H9 (cell line): ENCODE measurements around the gene TACR2. TPM values are rescaled to one million over a fixed set of nuclear protein-coding genes. Genes with fewer than 3 reads are reported as not detected.

Source experiments
- DNase-seq: peaks from one replicate; pipeline ENCODE4 v3.0.0-alpha.2; 2017
- H2AFZ ChIP-seq: one replicate; pipeline ENCODE4 v1.6.1; 2013; ENCODE audit warnings: mild to moderate bottlenecking, low read length, control low read depth, moderate library complexity
- H2AK5ac ChIP-seq: 2 replicates; pipeline ENCODE4 v1.6.1; 2013; ENCODE audit warnings: low read length, control low read depth, mixed read lengths; ENCODE audit not compliant: insufficient read length
- H2BK120ac ChIP-seq: one replicate; pipeline ENCODE4 v1.6.1; 2013; ENCODE audit warnings: low read depth, mild to moderate bottlenecking, low read length, control low read depth, inconsistent platforms; ENCODE audit not compliant: poor library complexity, severe bottlenecking
- H2BK12ac ChIP-seq: 2 replicates; pipeline ENCODE4 v1.6.1; 2013; ENCODE audit warnings: low read length, control low read depth, mixed read lengths, low read depth; ENCODE audit not compliant: insufficient read length
- H2BK15ac ChIP-seq: 2 replicates; pipeline ENCODE4 v1.6.1; 2013; ENCODE audit warnings: low read depth, low read length, control low read depth
- H2BK20ac ChIP-seq: one replicate; pipeline ENCODE4 v1.6.1; 2013; ENCODE audit warnings: low read depth, mild to moderate bottlenecking, low read length, control low read depth, inconsistent platforms; ENCODE audit not compliant: poor library complexity, severe bottlenecking
- H2BK5ac ChIP-seq: 2 replicates; pipeline ENCODE4 v1.6.1; 2013; ENCODE audit warnings: low read length, control low read depth, mixed read lengths; ENCODE audit not compliant: insufficient read length
- H3K14ac ChIP-seq: 2 replicates; pipeline ENCODE4 v1.6.1; 2013; ENCODE audit warnings: low read length, control low read depth; ENCODE audit not compliant: insufficient read depth
- H3K18ac ChIP-seq: 2 replicates; pipeline ENCODE4 v1.6.1; 2013; ENCODE audit warnings: low read depth, mild to moderate bottlenecking, mixed read lengths, low read length, control low read depth; ENCODE audit not compliant: insufficient read length
- H3K23ac ChIP-seq: 2 replicates; pipeline ENCODE4 v1.6.1; 2013; ENCODE audit warnings: low read length, control low read depth, mixed read lengths, low read depth; ENCODE audit not compliant: insufficient read length
- H3K23me2 ChIP-seq: 2 replicates; pipeline ENCODE4 v1.6.1; 2013; ENCODE audit warnings: low read depth, mild to moderate bottlenecking, mixed read lengths, low read length, control low read depth; ENCODE audit not compliant: insufficient read length, poor library complexity, severe bottlenecking
- H3K27ac ChIP-seq: 2 replicates; pipeline ENCODE4 v1.5.1; 2013; ENCODE audit warnings: low read length, control low read depth, mixed read lengths, low read depth; ENCODE audit not compliant: insufficient read length
- H3K27me3 ChIP-seq: 2 replicates; pipeline ENCODE4 v1.6.1; 2013; ENCODE audit warnings: low read length, control low read depth, inconsistent platforms; ENCODE audit not compliant: insufficient read depth
- H3K4ac ChIP-seq: 2 replicates; pipeline ENCODE4 v1.6.1; 2013; ENCODE audit warnings: low read depth, mild to moderate bottlenecking, control low read depth, inconsistent platforms, low read length, moderate library complexity
- H3K4me1 ChIP-seq: 2 replicates; pipeline ENCODE4 v1.6.1; 2013; ENCODE audit warnings: low read length, control low read depth, inconsistent platforms; ENCODE audit not compliant: insufficient read depth
- H3K4me2 ChIP-seq: 2 replicates; pipeline ENCODE4 v1.6.1; 2013; ENCODE audit warnings: low read length, control low read depth, mixed read lengths; ENCODE audit not compliant: insufficient read length, insufficient read depth
- H3K56ac ChIP-seq: 2 replicates; pipeline ENCODE4 v1.6.1; 2013; ENCODE audit warnings: low read depth, mild to moderate bottlenecking, mixed read lengths, low read length, control low read depth; ENCODE audit not compliant: insufficient read length
- H3K79me1 ChIP-seq: 2 replicates; pipeline ENCODE4 v1.6.1; 2013; ENCODE audit warnings: low read depth, mild to moderate bottlenecking, moderate library complexity, low read length, control low read depth, inconsistent platforms; ENCODE audit not compliant: insufficient read depth, poor library complexity, severe bottlenecking
- H3K79me2 ChIP-seq: 2 replicates; pipeline ENCODE4 v1.6.1; 2013; ENCODE audit warnings: low read length, control low read depth, inconsistent platforms; ENCODE audit not compliant: insufficient read depth
- H3K9ac ChIP-seq: 2 replicates; pipeline ENCODE4 v1.6.1; 2013; ENCODE audit warnings: low read length, control low read depth, mixed read lengths; ENCODE audit not compliant: insufficient read length; ENCODE audit errors: extremely low read depth
- H3K9me3 ChIP-seq: one replicate; pipeline ENCODE4 v1.6.1; 2013; ENCODE audit warnings: low read depth, low read length, inconsistent platforms; ENCODE audit not compliant: control insufficient read depth
- H3T11ph ChIP-seq: one replicate; pipeline ENCODE4 v1.6.1; 2013; ENCODE audit warnings: mild to moderate bottlenecking, low read length, control low read depth, inconsistent platforms
- H4K20me1 ChIP-seq: one replicate; pipeline ENCODE4 v1.6.1; 2013; ENCODE audit not compliant: control insufficient read depth, insufficient read length, insufficient read depth
- H4K5ac ChIP-seq: 2 replicates; pipeline ENCODE4 v1.6.1; 2013; ENCODE audit warnings: low read depth, mild to moderate bottlenecking, mixed read lengths, low read length, control low read depth; ENCODE audit not compliant: insufficient read length
- H4K8ac ChIP-seq: replicated peaks from 2 replicates; pipeline ENCODE4 v1.6.1; 2013; ENCODE audit warnings: low read length, control low read depth, mixed read lengths, low read depth; ENCODE audit not compliant: insufficient read length
- H4K91ac ChIP-seq: 2 replicates; pipeline ENCODE4 v1.6.1; 2013; ENCODE audit warnings: low read depth, mild to moderate bottlenecking, moderate library complexity, mixed read lengths, low read length, control low read depth; ENCODE audit not compliant: insufficient read length
- H3K27ac Mint-ChIP-seq, 3 experiments: 2 replicates in 2 of 3; 3 replicates in 1 of 3; pipeline ENCODE4 v1.8.0; 2020 to 2021; ENCODE audit warnings: mixed read lengths in 3 of 3, mild to moderate bottlenecking in 1 of 3, moderate library complexity in 1 of 3
- H3K27me3 Mint-ChIP-seq: 2 replicates; pipeline ENCODE4 v1.8.0; 2021; ENCODE audit warnings: low read depth, mild to moderate bottlenecking, moderate library complexity, mixed read lengths
- H3K36me3 Mint-ChIP-seq, 3 experiments: 2 replicates in 2 of 3; 3 replicates in 1 of 3; pipeline ENCODE4 v1.8.0; 2020 to 2021; ENCODE audit warnings: low read depth in 3 of 3, mixed read lengths in 3 of 3; ENCODE audit not compliant: insufficient read depth in 1 of 3
- H3K4me1 Mint-ChIP-seq, 2 experiments: 2 replicates each; pipeline ENCODE4 v1.8.0; 2020; ENCODE audit warnings: mixed read lengths in 2 of 2
- H3K4me3 Mint-ChIP-seq, 2 experiments: 2 replicates in 1 of 2; 3 replicates in 1 of 2; pipeline ENCODE4 v1.8.0; 2020 to 2021; ENCODE audit warnings: mild to moderate bottlenecking in 2 of 2, mixed read lengths in 2 of 2, moderate library complexity in 1 of 2
- H3K9me3 Mint-ChIP-seq, 2 experiments: 2 replicates in 1 of 2; 3 replicates in 1 of 2; pipeline ENCODE4 v1.8.0; 2020; ENCODE audit warnings: mild to moderate bottlenecking in 2 of 2, mixed read lengths in 2 of 2, moderate library complexity in 1 of 2
- WGBS: extraction: QIAGEN DNeasy Blood & Tissue Kit; methylation state at CpG from one replicate; pipeline ENCODE4 v1.1.7; 2013; ENCODE audit warnings: missing lambda C conversion rate, low lambda C conversion rate, mixed read lengths; ENCODE audit not compliant: insufficient read length; ENCODE audit errors: extremely low coverage; 5-methylcytosine and 5-hydroxymethylcytosine counted together
- total RNA-seq: library from RNA; stranded (reverse); gene quantifications from 2 replicates; pipeline ENCODE4 v1.2.1, GENCODE V29; 2021
- TF ChIP-seq, protein P1 (sequence below): fragments of 200-600 bp; sonication (generic); conservative IDR thresholded peaks from 3 replicates; pipeline ENCODE4 v1.8.0; 2021; ENCODE audit warnings: antibody characterized with exemption, mild to moderate bottlenecking

TACR2 gene
- total RNA-seq, 1 experiment from 2014 or later = not detected

GRCh38 chr10:69379800-69380199 lies 36.9 kb downstream of the TACR2 start:
- H2BK120ac ChIP-seq = no peak overlapping the region
- no peak overlapping the region for H4K91ac ChIP-seq
- H3K23me2 ChIP-seq = no peaks in the 10 kb centered on the region
- no peak overlapping the region for H3K18ac ChIP-seq
- H3K79me1 ChIP-seq = peaks cover 3% of the 10 kb centered on the region
- no peak overlapping the region for H3K23ac ChIP-seq
- no peak overlapping the region for H3K4me2 ChIP-seq
- H2BK5ac ChIP-seq = no peak overlapping the region
- no peaks in the 10 kb centered on the region for H3K9me3 Mint-ChIP-seq
- DNase-seq = no peak
- H3T11ph ChIP-seq = no peak overlapping the region
- H3K27me3 ChIP-seq = no peaks in the 10 kb centered on the region
- no peak overlapping the region for H2BK12ac ChIP-seq
- H3K14ac ChIP-seq = no peak overlapping the region
- H2BK20ac ChIP-seq = no peak overlapping the region
- no peaks in the 10 kb centered on the region for H3K9me3 ChIP-seq
- H4K20me1 ChIP-seq = no peaks in the 10 kb centered on the region
- no peak overlapping the region for H2BK15ac ChIP-seq
- H3K79me2 ChIP-seq = no peaks in the 10 kb centered on the region
- H3K4me1 ChIP-seq = peaks cover 1% of the 10 kb centered on the region; the same call in 1 of the 2 replicates
- H3K4me1 Mint-ChIP-seq = peaks cover 29 to 34% of the 10 kb centered on the region in 2 experiments
- TF ChIP-seq, protein P1, sequence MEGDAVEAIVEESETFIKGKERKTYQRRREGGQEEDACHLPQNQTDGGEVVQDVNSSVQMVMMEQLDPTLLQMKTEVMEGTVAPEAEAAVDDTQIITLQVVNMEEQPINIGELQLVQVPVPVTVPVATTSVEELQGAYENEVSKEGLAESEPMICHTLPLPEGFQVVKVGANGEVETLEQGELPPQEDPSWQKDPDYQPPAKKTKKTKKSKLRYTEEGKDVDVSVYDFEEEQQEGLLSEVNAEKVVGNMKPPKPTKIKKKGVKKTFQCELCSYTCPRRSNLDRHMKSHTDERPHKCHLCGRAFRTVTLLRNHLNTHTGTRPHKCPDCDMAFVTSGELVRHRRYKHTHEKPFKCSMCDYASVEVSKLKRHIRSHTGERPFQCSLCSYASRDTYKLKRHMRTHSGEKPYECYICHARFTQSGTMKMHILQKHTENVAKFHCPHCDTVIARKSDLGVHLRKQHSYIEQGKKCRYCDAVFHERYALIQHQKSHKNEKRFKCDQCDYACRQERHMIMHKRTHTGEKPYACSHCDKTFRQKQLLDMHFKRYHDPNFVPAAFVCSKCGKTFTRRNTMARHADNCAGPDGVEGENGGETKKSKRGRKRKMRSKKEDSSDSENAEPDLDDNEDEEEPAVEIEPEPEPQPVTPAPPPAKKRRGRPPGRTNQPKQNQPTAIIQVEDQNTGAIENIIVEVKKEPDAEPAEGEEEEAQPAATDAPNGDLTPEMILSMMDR = no peak
- H3K56ac ChIP-seq = no peak overlapping the region
- H3K27ac ChIP-seq = no peak overlapping the region
- no peaks in the 10 kb centered on the region for H3K27me3 Mint-ChIP-seq
- H3K9ac ChIP-seq = no peak overlapping the region
- WGBS = no CpG with 5 or more reads among the region's 16 CpGs
- H3K36me3 Mint-ChIP-seq = peaks cover 51 to 67% (median 64%) of the 10 kb centered on the region in 3 experiments; a peak in 6 of 7 replicates
- no peak overlapping the region for H3K4ac ChIP-seq
- H2AK5ac ChIP-seq = no peak overlapping the region
- no peak overlapping the region for H3K4me3 Mint-ChIP-seq
- H2AFZ ChIP-seq = no peak overlapping the region
- H4K8ac ChIP-seq = no peak overlapping the region
- H3K27ac Mint-ChIP-seq = peak overlapping the region in 1 of 3 experiments; percentile 18; a peak in 1 of 7 replicates
- no peak overlapping the region for H4K5ac ChIP-seq
